ENCODE results near the gene PLCH2.

PLCH2 gene

GRCh38 chr1:2513939-2514652, 38.0 kb downstream of the PLCH2 start:
- no peak for DNase-seq (ENCODE audit: low spot score)

- DNase-seq (ENCODE audit: low spot score): no peak
These were observed 39.0 kb downstream of the PLCH2 start for GRCh38 chr1:2514863-2515762.

DNA sequence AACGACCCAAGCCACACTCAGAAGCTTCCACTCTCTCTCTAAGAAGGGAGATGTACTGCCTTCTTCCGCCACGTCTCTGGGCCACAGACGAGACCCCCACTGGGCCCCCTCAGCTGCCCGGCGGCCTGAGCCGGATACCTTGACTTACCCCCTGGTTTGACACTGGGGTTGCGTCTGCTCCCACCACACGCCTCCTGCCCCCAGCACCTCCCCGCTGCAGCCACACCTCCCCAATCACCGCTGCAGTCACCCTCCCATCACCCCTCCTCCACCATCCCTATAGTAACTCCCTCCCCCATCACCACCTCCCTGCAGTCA, 39.6 kb downstream of the PLCH2 start:
- DNase-seq (ENCODE audit: low spot score): no peak

DNA sequence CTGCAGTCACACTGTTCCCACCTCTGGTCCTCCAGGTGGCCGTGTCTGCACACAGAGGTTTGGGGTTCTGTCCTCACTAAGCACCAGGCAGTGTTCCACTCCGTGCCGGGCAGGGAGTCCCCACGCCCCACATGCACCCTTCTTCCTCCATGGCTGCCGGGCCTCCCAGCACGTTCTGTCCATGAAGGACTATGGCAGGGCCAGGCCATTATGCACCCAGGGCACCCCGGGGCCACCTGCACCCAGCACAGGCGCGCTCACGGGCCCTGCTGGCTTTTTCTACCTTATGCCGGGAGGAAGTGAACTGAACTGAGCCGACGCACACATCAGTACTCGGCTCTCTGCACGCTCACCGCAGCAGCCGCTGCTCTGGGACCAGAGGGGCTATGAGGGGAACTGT, 40.0 kb downstream of the PLCH2 start:
- DNase-seq (ENCODE audit: low spot score): no peak

DNA sequence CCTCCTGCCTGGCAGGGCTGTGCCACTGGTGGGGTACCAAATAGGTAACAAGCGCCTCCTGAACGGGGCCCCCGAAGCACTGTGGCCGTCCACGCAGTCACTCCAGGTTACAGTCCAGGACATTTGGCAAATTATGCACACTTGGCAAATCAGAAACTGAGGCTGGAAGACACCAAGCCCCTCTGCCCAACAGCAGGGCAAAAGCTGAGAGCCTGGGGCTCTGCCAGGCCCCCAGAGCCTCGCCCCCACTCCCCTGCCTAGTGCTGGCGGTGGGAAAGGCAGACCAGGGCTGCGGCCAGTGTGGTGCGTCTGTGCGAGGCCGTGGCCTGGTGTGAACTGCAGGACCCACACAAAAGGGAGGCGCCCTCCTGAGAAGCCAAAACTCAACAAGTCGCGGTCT, 40.9 kb downstream of the PLCH2 start:
- DNase-seq (ENCODE audit: low spot score): no peak

DNA sequence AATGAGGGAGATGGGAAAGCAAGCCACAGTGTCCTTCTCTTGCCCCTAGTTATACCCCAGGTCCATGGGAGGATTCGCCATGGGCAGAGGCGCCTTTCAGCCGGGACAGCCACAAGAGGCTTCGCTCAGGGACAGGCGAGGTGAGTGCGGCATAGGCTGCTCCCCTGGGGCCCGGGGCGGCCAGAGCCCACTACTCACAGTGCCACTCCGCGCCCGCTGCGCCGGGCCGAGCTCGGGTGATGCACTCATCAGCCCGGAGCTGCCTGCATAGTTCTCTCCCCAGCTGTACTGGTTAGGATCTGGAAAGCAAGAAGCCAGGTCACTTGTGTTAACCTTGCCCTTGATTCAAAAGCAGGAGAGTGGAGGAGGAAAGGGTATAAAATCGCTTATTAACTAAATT, 41.9 kb downstream of the PLCH2 start:
- no peak for DNase-seq (ENCODE audit: low spot score)

DNA sequence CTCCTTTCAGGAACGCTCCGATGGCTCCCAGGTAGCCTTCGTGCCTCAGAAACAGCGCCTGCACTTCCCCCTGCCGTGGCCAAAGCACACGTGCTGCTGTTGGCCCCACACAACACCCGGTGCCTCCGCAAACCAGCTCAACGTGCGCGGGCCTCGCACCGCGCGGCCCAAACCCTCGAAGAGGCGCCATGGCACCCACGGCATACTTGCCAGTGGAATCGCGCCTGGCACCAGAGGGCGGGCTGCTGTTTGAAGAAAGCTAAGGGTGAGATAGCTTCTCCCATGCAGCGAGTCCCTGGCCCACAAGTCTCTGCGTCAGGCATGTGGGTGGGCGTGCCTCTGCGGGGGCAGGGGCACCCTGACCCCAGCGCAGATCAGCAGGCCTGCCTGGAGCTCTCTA, 42.4 kb downstream of the PLCH2 start:
- DNase-seq (ENCODE audit: low spot score): no peak

DNA sequence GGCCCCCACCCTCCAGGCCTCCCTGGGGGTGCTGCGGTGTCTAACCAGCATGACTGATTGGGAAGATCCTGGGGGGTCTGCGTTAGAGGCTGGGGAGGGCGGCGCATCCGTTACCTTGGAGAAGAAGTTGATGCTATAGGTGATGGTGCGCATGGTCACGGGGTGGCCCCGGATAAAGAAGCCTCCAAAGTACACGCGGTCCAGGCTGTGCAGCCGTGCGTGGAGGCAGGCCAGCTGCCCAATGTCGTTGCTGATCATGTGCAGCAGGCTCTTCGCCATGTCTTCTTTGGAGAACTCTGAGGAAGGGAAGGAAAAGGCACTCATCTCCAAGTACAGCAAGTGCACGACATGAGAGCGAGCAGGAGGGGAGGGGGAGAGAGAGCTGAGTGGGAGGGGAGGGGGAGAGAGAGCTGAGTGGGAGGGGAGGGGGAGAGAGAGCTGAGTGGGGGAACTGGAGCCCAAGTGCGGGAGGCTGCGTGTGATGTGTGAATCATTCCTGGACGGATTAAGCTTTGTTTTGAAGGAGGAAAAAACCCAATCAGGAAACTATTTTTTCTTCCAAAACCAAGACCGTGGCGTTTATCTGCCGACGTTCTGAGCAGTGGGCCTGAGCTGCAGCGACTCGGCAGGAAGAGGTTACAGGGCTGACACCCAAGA, 43.1 kb downstream of the PLCH2 start:
- DNase-seq (ENCODE audit: low spot score): no peak

DNA sequence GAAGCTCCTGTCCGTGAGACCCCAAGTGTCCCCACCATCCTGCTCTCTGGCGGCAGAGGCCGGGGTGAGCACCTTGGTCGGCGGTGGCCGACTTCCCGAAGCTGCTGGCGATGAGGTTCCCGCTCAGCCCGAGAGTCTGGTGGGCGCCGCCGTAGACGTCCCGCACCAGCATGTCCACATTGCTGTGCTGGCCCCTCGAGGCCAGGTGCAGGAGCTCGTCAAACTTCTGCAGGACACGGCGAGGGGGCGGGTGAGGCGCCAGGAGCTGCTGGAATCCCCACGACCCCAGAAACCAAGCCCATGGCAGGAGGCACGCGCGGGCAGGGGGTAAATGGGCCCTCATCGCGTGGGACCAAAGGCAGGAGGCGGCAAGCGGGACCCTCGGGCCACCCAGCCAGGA, 43.6 kb downstream of the PLCH2 start:
- no peak for DNase-seq (ENCODE audit: low spot score)

GRCh38 chr1:2520206-2520605, 44.1 kb downstream of the PLCH2 start:
- no peak for DNase-seq (ENCODE audit: low spot score)

DNA sequence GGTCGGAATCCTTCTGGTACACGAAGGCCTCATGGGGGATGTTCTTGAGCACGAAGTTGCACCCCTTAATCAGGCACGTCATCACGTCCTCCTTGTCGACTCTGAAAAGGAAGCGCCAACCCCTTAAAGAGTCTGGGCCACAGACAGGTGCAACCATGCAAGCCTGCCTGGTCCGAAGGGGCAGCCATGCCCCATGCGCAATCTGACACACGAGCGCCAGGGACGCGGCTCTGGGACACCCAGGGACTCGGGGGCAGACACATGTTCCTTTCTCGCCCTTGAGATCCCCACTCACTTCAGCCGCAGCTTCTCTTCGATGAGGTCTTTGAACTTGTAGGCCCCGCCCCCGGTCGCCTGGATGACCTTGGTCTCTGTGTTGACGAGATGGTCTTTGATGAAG, 44.7 kb downstream of the PLCH2 start:
- DNase-seq (ENCODE audit: low spot score): no peak

DNA sequence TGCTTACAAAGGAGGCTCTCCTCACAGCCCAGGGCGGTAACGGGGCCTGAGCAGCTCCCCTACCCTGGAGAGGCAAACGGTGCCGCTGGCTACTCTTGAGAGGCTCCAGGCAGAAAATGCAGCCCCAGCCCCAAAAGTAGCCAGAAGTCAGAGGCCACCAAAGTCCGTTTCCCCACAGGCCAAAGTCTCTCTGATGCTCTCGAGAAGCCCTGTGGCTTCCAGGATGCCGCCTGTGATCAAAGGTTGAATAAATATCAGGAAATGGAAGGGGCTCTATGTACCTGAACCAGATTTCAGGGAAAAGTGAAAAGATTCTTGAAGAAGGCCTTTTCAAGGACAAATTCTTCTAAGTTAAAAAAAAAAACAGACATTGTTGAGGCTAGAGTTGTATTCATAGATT, 46.1 kb downstream of the PLCH2 start:
- DNase-seq (ENCODE audit: low spot score): no peak

- no peak for DNase-seq (ENCODE audit: low spot score)
These were observed 47.3 kb downstream of the PLCH2 start for GRCh38 chr1:2523191-2523890.

GRCh38 chr1:2523891-2524609, 48.0 kb downstream of the PLCH2 start:
- no peak for DNase-seq (ENCODE audit: low spot score)

GRCh38 chr1:2525572-2525919, 49.5 kb downstream of the PLCH2 start:
- no peak for DNase-seq (ENCODE audit: low spot score)

DNA sequence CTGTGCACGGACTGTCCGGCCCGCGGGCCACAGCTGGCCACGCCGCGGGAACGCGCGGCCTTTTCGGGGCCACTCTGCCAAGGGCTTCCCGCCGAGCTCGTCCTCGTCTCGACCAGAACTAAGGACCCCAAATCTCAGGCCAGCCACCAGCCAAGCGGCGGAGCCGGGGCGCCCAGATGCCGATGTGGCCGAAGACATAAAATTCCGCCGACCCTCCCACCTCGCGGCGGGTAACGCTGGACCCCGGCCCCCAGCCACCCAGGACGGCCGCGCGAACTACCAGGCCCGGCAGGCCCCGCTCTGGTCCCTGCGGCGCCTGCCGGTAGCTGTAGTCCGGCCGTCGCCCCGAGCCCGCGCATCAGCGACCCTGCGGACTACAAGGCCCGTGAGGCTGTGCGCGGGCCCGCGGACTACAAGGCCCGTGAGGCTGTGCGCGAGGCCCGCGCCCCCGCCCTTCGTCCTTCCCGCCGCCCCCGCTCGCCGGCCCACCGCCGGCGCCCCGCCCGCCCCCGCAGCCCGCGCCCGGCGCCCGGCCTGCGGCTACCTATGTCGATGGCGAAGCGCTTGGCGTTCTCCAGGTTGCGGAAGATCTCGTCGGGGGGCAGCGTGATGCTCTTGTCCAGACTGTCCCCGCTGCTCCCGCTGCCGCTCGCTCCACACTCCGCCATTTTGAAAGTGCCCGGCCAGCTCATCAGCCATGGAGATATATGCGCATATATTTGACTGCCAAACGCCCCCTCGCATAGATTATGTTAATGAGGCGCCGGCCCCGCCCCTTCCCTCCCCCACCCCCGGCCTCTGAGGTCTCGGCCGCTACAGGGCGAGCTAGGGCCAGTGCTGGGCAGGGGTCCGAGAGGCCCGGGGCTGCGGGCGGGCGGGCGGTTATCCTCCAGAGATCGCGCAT, 50.1 kb downstream of the PLCH2 start, which contains the start of gene PANK4:
Gene PANK4, minus strand, starts transcription at position 677 of the 904 bp plus-strand sequence. Its CDS starts 9 bp downstream, at position 668.
- DNase-seq (ENCODE audit: low spot score): peak; percentile 95

- peak; percentile 75 for DNase-seq (ENCODE audit: low spot score)
These were observed 50.9 kb downstream of the PLCH2 start for GRCh38 chr1:2526824-2527555.

GRCh38 chr1:2527556-2527860, 51.4 kb downstream of the PLCH2 start:
- DNase-seq (ENCODE audit: low spot score): no peak

GRCh38 chr1:2528016-2528415, 51.9 kb downstream of the PLCH2 start:
- DNase-seq (ENCODE audit: low spot score): no peak

- DNase-seq (ENCODE audit: low spot score): no peak
These were observed 52.5 kb downstream of the PLCH2 start for GRCh38 chr1:2528611-2528965.

Measured in AG08396 (cell line).